Inflammatory macrophage treated with lipopolysaccharide for 1 hour (primary cell): ENCODE data around the gene TECPR1.
A peak's percentile ranks its signal among the peaks of the same experiment; 100 is the strongest.

Source experiments
- DNase-seq, 2 donors: peaks; one replicate each; pipeline ENCODE4 v3.0.0-alpha.2; 2020 to 2022

TECPR1 gene

DNA sequence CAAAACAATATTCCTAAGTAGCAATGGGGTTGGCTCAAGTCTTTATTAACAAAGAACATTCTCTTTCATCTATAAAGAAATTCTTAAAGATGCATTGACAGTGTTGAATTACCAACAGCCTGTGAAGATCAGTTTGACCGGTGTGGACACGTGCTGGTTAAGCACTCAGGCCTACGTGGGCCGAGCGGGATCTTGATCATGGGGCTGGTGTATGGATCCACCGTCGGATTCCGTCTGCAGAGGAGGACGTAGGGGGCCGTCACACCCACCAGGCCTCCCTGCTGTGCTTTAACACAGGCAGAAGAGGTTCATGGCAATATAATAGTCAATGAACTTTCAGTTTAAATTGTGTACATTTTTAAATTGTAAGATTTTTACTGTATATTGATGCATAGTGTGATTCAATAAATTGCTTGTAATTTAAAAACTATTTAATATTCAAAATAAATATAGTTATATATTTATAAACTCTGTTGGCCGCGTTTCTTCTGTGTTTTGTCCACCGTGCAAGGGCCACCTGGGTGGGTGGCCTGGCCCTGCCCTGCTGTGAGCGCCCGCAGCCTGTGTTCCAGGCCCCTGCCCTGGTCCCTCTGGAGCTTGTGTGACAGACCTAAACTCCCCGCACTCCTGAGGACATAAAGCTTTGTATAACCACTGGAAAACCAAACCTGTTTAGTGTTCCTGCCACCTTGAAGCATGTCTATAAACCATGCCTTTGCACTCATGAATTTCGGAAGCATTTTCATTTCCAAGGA, 42.7 kb downstream of the TECPR1 start:
- DNase-seq: no peak

DNA sequence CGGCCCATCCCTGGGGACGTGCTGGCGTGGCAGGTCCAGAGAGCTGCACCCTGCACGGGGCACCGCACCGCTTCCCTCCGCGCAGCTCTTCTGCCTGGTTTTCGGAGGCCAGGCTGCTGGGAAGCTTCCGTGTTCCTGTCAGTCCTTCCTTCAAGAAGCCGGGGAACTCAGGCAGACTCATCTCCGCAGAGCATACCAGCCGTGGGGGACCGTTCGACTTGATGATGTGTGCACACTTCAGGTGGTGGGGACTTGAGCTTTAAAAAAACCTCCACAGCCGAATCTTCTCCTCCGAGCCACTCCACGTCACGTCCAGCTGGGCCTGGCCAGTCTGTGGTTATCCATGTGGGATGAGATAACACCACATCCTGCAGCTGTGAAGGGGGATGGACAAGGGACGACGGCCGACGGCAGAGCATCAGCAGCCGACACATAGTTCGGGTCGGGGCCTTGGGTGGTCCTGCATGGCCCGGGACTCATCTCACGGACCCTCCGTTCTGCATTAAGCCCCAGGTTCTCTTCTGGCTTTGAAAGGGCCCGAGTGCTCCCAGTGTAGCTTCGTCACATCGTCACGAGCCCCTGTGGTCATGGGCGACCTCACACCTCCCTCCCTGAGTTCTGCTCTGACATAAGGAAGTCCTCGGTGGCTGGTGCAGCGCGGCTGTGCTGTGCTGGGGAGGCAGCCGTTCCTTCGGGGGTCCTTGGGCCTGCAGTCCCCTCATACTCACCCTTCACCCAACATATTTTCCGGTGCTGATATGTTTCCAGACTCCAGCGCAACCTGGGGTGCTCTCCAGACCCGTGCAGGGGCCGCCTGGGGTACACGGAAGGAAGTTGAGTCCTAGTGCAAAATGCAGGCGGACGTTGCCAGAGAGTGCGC, 45.3 kb downstream of the TECPR1 start:
- no peak for DNase-seq

DNA sequence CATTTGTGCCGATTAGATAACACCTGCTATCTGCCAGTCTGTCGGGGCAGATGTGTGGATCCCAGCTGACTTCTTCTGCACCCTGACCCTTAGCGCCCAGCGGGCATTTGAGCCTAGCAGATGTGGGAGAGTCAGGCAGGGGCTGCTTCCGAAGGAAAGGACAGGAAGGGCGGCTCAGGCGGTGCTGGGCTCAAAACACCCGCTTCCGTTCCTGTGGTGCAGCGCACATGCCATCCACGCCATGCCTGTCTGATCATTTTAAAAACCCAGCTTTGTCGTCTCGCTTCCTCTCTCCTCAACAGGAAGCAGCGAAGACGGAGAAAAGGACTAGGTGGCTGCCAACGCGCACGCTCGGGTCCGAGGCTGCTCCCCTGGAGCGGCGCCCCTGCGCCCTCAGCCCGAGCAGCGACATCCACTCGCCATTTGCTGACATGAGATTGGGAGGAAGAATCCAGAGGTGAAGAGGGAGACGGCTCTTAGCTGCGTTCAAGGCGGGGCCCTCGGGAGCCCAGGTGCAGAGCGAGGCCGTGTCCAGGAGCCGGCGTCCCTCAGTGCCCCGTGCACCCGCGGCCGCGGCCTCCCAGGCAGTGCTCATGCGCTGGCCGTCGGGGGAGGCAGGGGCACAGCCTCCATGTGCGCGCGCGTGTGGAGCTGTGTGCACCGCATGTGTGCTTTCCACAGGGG, 46.7 kb downstream of the TECPR1 start:
- no peak for DNase-seq

DNA sequence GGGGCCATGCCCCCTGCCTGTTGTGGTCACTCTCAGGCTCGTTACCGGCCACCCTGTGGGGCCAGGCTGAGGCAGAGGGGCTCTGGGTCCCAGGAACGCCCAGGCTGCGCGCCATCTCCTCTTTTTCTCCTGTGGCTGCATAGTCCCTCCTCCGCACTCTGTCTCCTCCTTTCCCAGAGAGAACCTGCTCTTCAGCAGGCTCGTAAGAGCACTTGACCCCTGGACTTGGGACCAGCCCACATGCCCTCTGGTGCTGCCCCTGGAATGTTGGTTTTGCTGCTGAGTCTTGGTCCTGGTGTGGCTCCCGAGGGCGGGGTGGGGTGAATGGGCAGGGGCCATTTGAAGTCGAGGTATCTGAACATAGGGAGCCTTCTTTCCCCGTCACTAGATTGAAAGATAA, 47.4 kb downstream of the TECPR1 start:
- DNase-seq: no peak

DNA sequence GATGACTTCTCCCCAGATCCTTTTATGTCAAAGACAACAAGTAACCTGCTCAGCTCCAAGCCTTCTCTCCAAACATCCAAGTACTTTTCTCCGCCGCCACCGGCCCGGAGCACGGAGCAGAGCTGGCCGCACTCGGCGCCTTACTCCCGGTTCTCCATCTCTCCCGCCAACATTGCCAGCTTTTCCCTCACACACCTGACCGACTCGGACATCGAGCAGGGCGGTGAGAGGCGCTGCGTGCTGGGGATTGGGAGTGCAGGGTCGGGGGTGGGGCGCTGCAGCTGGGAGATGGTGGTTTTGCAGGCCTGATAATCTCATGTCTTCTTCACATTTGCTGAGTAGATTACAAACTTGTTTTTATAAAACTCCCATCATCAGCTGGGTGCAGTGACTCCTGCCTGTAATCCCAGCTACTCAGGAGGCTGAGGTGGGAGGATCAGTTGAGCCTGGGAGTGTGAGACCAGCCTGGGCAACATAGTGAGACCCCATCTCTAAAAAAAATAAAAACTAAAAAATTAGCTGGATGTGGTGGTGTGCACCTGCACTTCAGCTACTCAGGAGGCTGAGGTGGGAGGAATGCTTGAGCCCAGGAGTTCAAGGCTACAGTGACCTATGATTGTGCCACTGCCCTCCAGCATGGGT, 47.9 kb downstream of the TECPR1 start:
- DNase-seq: no peak

DNA sequence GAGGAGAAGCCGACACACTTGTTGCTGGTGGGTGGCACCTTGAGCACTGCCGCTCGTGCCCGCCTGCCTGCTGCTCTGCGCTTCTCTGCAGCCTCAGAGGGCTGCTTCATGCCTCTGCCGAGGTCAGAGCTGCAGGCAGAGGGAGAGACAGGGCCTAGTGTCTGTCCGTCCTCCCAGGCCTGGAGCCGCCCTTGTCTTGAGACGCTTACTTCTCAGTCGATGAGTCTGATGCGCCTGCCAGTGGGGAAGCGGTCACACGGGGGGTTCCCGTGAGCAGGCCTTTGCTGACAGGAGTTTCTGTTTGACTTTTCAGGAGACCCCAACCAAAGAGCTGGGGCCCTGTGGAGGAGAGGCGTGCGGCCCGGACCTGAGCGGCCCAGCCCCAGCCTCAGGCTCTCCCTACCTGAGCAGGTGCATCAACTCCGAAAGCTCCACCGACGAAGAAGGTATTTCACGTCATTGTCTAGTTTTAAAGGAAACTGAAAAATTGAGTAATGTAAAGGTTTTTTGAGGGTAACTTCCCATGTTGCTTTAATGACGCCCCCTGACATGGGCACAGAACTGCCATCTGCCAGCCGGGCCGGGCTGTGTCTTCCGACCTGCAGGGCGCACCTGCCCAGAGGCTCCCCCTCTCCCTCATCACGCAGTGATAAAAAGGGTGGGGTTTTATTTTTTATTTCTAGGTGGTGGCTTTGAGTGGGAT, 48.6 kb downstream of the TECPR1 start:
- no peak for DNase-seq

DNA sequence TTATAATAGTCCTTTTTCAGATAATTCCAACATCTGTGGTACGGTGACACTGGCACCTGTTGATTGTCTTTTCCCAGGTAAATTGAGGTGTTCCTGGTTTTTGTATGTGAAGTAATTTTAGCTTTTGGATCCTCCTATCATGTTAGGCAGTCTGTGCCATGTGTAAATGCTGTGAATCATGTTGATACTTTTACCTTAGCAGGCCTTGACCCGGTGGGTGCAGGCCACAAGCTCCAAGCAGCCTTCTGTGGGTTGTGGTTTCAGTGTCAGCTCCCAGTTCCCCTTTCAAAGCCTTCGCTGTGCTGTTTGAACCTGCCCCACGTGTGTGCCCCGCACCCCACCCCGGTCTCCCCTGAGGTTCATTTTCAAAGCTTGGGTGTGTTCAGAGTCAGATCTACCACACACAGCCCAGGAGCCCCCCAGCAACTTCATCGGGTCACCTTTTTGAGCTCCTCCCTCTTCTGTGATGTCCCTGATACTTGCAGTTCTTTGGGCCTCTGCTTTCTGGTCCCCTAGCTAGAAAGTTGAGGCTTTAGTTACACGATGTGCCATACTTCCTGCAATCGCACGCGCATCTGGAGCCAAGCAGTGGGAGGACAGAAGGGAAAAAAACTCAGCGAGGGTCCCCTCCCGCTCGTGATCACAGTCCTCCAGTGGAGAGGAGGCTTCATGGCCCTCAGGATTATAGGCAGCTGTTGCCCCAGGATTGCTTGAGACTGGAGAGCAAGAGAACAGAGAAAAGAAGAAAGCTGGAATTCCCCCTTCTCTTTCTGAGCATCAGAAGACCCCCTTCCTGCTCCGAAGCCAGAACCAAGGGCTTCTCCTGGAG, 49.5 kb downstream of the TECPR1 start:
- peak; percentile 2 to 18 for DNase-seq

DNA sequence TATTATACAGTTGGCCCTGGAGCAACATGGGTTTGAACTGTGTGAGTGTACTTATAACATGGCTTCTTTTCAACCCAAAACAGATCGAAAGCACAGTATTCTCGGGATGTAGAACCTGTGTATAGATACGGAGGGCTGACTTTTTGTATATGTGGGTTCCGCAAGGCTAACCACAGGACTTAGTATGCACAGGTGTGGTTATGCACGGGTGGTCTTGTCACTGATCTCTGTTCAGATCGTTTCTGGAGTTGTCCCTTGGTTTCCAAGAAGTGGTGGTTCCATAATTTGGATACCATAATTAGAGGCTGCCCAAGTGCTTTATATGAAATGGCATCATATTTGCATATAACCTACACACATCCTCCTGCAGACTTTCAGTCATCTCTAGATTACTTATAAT, 51.7 kb downstream of the TECPR1 start:
- DNase-seq: no peak

DNA sequence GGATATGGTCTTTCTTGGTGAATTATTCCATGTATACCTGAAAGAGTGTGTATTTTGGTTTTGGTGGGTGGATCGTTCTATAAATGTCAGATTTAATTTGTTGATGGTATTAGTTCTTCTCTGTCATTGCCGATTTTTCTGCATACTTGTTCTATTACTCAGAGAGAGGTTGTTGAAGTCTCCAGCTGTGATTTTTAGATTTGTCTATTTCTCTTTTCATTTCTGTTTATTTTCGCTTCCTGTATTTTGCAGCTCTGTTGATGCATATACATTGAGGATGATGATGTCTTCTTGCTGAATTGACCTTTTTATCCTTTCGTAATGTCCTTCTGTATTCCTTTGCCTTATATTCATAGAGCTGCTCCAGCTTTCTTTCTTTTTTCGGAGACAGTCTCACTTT, 52.9 kb downstream of the TECPR1 start:
- DNase-seq: no peak

DNA sequence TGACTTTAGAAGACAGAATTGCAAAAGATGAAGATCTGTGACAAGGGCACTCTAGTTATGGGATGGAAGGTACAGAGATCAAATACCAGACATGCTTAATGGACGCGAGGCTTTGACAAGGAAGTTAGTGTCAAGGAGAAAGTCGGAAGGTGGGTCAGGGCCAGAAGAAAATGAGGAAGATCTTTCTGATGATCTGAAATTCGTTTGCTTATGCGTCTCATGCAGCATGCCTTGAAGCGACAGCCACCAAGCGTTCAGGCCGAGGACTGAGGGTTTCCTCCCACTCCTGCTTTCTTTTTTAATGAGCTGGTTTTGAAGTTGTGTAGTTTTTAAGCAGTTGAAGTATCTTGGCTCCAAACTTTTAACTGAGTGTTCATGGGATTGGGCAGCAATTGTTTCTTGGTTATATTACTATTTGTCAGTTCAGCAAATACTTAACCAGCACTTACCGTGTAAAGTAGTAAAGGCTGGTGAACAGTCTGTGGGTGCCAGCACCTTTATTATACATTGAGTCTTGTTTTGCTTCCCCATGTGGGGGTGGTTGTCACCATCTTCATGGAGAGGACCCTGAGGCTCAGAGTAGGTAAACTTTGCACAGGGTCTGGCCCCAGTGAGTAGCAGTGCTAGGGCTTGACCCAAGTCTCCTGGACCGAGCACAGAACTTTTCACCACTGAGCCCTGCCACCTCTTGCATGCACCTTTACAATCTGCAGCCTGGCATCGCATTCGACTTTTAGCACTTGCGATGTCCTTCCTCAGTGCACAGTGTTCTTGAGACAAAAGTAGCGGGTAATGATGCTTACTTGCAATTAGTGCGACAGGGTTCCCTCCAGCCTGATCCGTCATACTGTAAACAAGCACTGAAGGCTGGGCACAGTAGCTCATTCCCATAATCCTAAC, 55.1 kb downstream of the TECPR1 start:
- DNase-seq: no peak

DNA sequence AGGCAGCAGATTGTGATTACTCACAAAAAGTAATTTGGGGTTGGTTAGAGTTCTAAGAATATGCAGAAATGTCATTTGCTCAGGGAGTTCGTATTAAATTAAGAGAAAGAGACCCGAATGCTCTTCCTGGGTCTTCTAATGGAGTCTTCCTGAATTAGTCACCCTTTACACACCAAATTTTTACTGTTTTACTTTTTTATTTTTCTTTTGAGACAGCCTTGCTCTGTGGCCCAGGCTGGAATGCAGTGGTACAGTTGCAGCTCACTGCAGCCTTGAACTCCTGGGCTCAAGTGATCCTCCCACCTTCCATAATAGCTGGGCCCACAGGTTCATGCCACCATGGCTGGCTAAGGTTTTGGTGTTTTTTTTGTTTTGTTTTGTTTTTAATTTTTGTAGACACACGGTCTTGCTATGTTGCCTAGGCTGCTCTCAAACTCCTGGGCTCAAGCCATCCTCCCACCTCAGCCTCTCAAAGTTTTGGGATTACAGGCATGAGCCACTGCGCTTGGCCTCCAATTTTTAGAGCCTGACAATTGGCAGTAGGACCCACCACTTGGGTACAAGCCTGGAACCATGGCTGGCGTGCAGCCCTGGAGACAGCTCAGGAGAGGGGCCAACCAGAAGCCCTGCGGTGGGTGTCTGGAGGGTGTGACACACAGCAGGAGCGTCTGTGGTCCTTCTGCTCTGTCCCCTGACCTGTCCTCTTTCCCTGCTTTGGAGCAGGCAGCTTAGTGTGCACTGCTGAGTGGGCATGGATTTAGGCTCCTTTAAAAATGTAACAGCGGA, 57.2 kb downstream of the TECPR1 start:
- no peak for DNase-seq

DNA sequence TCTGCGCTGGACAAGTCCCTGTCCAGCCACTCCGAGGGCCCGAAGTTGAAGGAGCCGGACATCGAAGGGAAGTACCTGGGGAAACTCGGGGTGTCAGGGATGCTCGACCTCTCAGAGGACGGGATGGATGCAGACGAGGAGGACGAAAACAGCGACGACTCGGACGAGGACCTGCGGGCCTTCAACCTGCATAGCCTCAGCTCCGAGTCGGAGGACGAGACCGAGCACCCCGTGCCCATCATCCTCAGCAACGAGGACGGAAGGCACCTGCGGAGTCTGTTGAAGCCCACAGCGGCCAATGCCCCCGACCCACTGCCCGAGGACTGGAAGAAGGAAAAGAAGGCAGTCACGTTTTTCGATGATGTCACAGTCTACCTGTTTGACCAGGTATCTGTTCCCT, 57.8 kb downstream of the TECPR1 start:
- no peak for DNase-seq

DNA sequence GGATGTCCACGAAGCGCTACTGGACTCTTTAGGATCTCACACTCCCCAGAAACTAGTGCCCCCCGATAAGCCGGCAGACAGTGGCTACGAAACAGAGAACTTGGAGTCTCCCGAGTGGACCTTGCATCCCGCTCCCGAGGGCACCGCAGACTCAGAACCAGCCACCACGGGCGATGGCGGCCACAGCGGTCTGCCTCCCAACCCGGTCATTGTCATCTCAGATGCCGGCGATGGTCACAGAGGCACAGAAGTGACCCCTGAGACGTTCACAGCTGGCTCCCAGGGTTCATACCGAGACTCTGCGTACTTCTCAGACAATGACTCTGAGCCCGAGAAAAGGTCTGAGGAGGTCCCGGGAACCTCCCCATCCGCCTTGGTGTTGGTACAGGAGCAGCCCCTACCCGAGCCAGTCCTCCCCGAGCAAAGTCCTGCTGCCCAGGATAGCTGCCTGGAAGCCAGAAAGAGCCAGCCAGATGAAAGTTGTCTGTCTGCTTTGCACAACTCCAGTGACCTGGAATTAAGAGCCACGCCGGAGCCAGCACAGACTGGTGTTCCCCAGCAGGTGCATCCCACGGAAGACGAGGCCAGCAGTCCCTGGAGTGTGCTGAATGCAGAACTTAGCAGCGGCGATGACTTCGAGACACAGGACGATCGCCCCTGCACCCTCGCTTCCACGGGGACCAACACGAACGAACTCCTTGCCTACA, 58.4 kb downstream of the TECPR1 start:
- DNase-seq: no peak

DNA sequence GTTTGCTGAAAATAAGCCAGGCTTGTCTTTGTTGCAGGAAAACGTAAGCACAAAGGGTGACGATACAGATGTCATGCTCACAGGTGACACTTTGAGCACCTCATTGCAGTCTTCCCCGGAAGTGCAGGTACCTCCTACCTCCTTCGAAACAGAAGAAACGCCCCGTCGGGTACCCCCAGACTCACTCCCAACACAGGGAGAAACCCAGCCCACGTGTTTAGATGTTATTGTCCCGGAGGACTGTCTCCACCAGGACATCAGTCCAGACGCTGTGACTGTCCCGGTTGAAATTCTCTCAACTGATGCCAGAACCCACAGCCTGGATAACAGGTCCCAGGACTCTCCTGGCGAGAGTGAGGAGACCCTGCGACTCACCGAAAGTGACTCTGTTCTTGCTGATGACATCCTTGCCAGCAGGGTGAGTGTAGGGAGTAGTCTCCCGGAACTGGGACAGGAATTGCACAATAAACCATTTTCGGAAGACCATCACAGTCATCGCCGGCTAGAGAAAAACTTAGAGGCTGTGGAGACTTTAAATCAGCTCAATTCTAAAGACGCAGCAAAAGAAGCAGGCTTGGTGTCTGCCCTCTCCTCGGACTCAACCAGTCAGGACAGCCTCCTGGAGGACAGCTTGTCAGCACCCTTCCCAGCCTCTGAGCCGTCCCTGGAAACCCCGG, 59.1 kb downstream of the TECPR1 start:
- DNase-seq: no peak

DNA sequence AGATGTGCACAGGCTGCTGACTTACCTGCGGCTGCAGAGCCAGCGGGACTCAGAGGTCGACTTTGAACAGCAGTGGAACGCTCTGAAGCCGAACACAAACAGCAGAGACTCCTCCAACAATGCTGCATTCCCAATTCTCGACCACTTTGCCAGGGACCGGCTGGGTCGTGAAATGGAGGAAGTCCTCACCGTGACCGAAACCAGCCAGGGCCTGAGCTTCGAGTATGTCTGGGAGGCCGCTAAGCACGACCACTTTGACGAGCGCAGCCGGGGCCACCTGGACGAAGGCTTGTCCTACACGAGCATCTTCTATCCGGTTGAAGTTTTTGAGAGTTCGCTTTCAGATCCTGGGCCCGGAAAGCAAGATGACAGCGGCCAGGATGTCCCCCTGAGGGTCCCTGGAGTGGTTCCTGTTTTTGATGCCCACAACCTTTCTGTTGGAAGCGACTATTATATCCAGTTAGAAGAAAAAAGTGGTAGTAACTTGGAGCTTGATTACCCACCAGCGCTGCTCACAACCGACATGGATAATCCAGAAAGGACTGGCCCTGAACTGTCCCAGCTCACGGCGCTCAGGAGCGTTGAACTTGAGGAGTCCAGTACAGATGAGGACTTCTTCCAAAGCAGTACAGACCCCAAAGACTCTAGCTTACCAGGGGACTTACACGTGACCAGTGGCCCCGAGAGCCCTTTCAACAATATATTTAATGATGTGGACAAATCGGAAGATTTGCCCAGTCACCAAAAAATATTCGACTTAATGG, 60.2 kb downstream of the TECPR1 start:
- DNase-seq: no peak

DNA sequence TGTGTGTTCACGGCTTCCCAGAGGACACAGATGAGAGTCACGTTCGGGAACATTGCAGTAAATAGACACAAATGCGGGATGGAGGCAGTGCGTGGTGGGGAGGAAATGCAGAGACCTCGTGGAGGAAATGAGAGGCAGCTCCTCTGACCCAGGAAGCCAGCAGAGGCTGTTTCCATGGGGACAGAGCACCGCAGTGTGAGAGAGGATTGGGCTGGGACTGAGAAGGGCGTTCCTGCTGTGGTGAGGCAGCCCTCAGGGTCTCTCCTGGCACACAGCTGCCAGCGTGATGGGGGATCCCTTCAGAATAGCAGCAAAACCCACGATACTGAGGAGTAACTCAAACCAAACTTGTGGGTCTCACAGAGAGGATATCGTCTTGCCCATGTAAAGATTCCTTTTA, 62.5 kb downstream of the TECPR1 start:
- no peak for DNase-seq

DNA sequence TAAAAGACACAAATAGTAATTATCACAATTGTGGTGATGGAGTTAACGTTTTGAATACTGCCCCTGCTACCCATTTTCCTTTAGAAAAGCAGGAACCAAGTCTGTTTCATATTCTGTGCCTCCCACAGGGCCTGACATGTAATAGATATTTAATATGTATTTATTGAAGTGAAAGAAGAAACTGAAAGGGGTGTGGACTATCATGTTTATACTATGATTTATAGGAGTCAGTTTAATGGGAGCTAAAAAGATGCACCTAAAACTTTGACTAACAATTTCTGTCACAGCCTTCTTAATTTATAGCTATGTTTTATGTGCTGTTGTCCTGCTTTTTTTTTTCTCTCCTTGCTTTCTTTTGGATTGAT, 64.9 kb downstream of the TECPR1 start:
- DNase-seq: no peak
